H9 (cell line): ENCODE measurements around the gene PLEKHA7. TPM values are rescaled to one million over a fixed set of nuclear protein-coding genes. Genes with fewer than 3 reads are reported as not detected.

Experiments used
- DNase-seq: peaks from one replicate; pipeline ENCODE4 v3.0.0-alpha.2; 2017
- H2AFZ ChIP-seq: one replicate; pipeline ENCODE4 v1.6.1; 2013; ENCODE audit warnings: mild to moderate bottlenecking, low read length, control low read depth, moderate library complexity
- H2AK5ac ChIP-seq: 2 replicates; pipeline ENCODE4 v1.6.1; 2013; ENCODE audit warnings: low read length, control low read depth, mixed read lengths; ENCODE audit not compliant: insufficient read length
- H2BK120ac ChIP-seq: one replicate; pipeline ENCODE4 v1.6.1; 2013; ENCODE audit warnings: low read depth, mild to moderate bottlenecking, low read length, control low read depth, inconsistent platforms; ENCODE audit not compliant: poor library complexity, severe bottlenecking
- H2BK12ac ChIP-seq: 2 replicates; pipeline ENCODE4 v1.6.1; 2013; ENCODE audit warnings: low read length, control low read depth, mixed read lengths, low read depth; ENCODE audit not compliant: insufficient read length
- H2BK15ac ChIP-seq: 2 replicates; pipeline ENCODE4 v1.6.1; 2013; ENCODE audit warnings: low read depth, low read length, control low read depth
- H2BK20ac ChIP-seq: one replicate; pipeline ENCODE4 v1.6.1; 2013; ENCODE audit warnings: low read depth, mild to moderate bottlenecking, low read length, control low read depth, inconsistent platforms; ENCODE audit not compliant: poor library complexity, severe bottlenecking
- H2BK5ac ChIP-seq: 2 replicates; pipeline ENCODE4 v1.6.1; 2013; ENCODE audit warnings: low read length, control low read depth, mixed read lengths; ENCODE audit not compliant: insufficient read length
- H3K14ac ChIP-seq: 2 replicates; pipeline ENCODE4 v1.6.1; 2013; ENCODE audit warnings: low read length, control low read depth; ENCODE audit not compliant: insufficient read depth
- H3K18ac ChIP-seq: 2 replicates; pipeline ENCODE4 v1.6.1; 2013; ENCODE audit warnings: low read depth, mild to moderate bottlenecking, mixed read lengths, low read length, control low read depth; ENCODE audit not compliant: insufficient read length
- H3K23ac ChIP-seq: 2 replicates; pipeline ENCODE4 v1.6.1; 2013; ENCODE audit warnings: low read length, control low read depth, mixed read lengths, low read depth; ENCODE audit not compliant: insufficient read length
- H3K23me2 ChIP-seq: 2 replicates; pipeline ENCODE4 v1.6.1; 2013; ENCODE audit warnings: low read depth, mild to moderate bottlenecking, mixed read lengths, low read length, control low read depth; ENCODE audit not compliant: insufficient read length, poor library complexity, severe bottlenecking
- H3K27ac ChIP-seq: 2 replicates; pipeline ENCODE4 v1.5.1; 2013; ENCODE audit warnings: low read length, control low read depth, mixed read lengths, low read depth; ENCODE audit not compliant: insufficient read length
- H3K27me3 ChIP-seq: 2 replicates; pipeline ENCODE4 v1.6.1; 2013; ENCODE audit warnings: low read length, control low read depth, inconsistent platforms; ENCODE audit not compliant: insufficient read depth
- H3K4ac ChIP-seq: 2 replicates; pipeline ENCODE4 v1.6.1; 2013; ENCODE audit warnings: low read depth, mild to moderate bottlenecking, control low read depth, inconsistent platforms, low read length, moderate library complexity
- H3K4me1 ChIP-seq: 2 replicates; pipeline ENCODE4 v1.6.1; 2013; ENCODE audit warnings: low read length, control low read depth, inconsistent platforms; ENCODE audit not compliant: insufficient read depth
- H3K4me2 ChIP-seq: 2 replicates; pipeline ENCODE4 v1.6.1; 2013; ENCODE audit warnings: low read length, control low read depth, mixed read lengths; ENCODE audit not compliant: insufficient read length, insufficient read depth
- H3K56ac ChIP-seq: 2 replicates; pipeline ENCODE4 v1.6.1; 2013; ENCODE audit warnings: low read depth, mild to moderate bottlenecking, mixed read lengths, low read length, control low read depth; ENCODE audit not compliant: insufficient read length
- H3K79me1 ChIP-seq: 2 replicates; pipeline ENCODE4 v1.6.1; 2013; ENCODE audit warnings: low read depth, mild to moderate bottlenecking, moderate library complexity, low read length, control low read depth, inconsistent platforms; ENCODE audit not compliant: insufficient read depth, poor library complexity, severe bottlenecking
- H3K79me2 ChIP-seq: 2 replicates; pipeline ENCODE4 v1.6.1; 2013; ENCODE audit warnings: low read length, control low read depth, inconsistent platforms; ENCODE audit not compliant: insufficient read depth
- H3K9ac ChIP-seq: 2 replicates; pipeline ENCODE4 v1.6.1; 2013; ENCODE audit warnings: low read length, control low read depth, mixed read lengths; ENCODE audit not compliant: insufficient read length; ENCODE audit errors: extremely low read depth
- H3K9me3 ChIP-seq: one replicate; pipeline ENCODE4 v1.6.1; 2013; ENCODE audit warnings: low read depth, low read length, inconsistent platforms; ENCODE audit not compliant: control insufficient read depth
- H3T11ph ChIP-seq: one replicate; pipeline ENCODE4 v1.6.1; 2013; ENCODE audit warnings: mild to moderate bottlenecking, low read length, control low read depth, inconsistent platforms
- H4K20me1 ChIP-seq: one replicate; pipeline ENCODE4 v1.6.1; 2013; ENCODE audit not compliant: control insufficient read depth, insufficient read length, insufficient read depth
- H4K5ac ChIP-seq: 2 replicates; pipeline ENCODE4 v1.6.1; 2013; ENCODE audit warnings: low read depth, mild to moderate bottlenecking, mixed read lengths, low read length, control low read depth; ENCODE audit not compliant: insufficient read length
- H4K8ac ChIP-seq: replicated peaks from 2 replicates; pipeline ENCODE4 v1.6.1; 2013; ENCODE audit warnings: low read length, control low read depth, mixed read lengths, low read depth; ENCODE audit not compliant: insufficient read length
- H4K91ac ChIP-seq: 2 replicates; pipeline ENCODE4 v1.6.1; 2013; ENCODE audit warnings: low read depth, mild to moderate bottlenecking, moderate library complexity, mixed read lengths, low read length, control low read depth; ENCODE audit not compliant: insufficient read length
- H3K27ac Mint-ChIP-seq, 3 experiments: 2 replicates in 2 of 3; 3 replicates in 1 of 3; pipeline ENCODE4 v1.8.0; 2020 to 2021; ENCODE audit warnings: mixed read lengths in 3 of 3, mild to moderate bottlenecking in 1 of 3, moderate library complexity in 1 of 3
- H3K27me3 Mint-ChIP-seq: 2 replicates; pipeline ENCODE4 v1.8.0; 2021; ENCODE audit warnings: low read depth, mild to moderate bottlenecking, moderate library complexity, mixed read lengths
- H3K36me3 Mint-ChIP-seq, 3 experiments: 2 replicates in 2 of 3; 3 replicates in 1 of 3; pipeline ENCODE4 v1.8.0; 2020 to 2021; ENCODE audit warnings: low read depth in 3 of 3, mixed read lengths in 3 of 3; ENCODE audit not compliant: insufficient read depth in 1 of 3
- H3K4me1 Mint-ChIP-seq, 2 experiments: 2 replicates each; pipeline ENCODE4 v1.8.0; 2020; ENCODE audit warnings: mixed read lengths in 2 of 2
- H3K4me3 Mint-ChIP-seq, 2 experiments: 2 replicates in 1 of 2; 3 replicates in 1 of 2; pipeline ENCODE4 v1.8.0; 2020 to 2021; ENCODE audit warnings: mild to moderate bottlenecking in 2 of 2, mixed read lengths in 2 of 2, moderate library complexity in 1 of 2
- H3K9me3 Mint-ChIP-seq, 2 experiments: 2 replicates in 1 of 2; 3 replicates in 1 of 2; pipeline ENCODE4 v1.8.0; 2020; ENCODE audit warnings: mild to moderate bottlenecking in 2 of 2, mixed read lengths in 2 of 2, moderate library complexity in 1 of 2
- CTCF ChIP-seq: fragments of 200-600 bp; sonication (generic); conservative IDR thresholded peaks from 3 replicates; pipeline ENCODE4 v1.8.0; 2021; ENCODE audit warnings: antibody characterized with exemption, mild to moderate bottlenecking
- WGBS: extraction: QIAGEN DNeasy Blood & Tissue Kit; methylation state at CpG from one replicate; pipeline ENCODE4 v1.1.7; 2013; ENCODE audit warnings: missing lambda C conversion rate, low lambda C conversion rate, mixed read lengths; ENCODE audit not compliant: insufficient read length; ENCODE audit errors: extremely low coverage; 5-methylcytosine and 5-hydroxymethylcytosine counted together
- total RNA-seq: library from RNA; stranded (reverse); gene quantifications from 2 replicates; pipeline ENCODE4 v1.2.1, GENCODE V29; 2021

The PLEKHA7 gene
- total RNA-seq, 1 experiment from 2014 or later: 21.0 TPM

DNA sequence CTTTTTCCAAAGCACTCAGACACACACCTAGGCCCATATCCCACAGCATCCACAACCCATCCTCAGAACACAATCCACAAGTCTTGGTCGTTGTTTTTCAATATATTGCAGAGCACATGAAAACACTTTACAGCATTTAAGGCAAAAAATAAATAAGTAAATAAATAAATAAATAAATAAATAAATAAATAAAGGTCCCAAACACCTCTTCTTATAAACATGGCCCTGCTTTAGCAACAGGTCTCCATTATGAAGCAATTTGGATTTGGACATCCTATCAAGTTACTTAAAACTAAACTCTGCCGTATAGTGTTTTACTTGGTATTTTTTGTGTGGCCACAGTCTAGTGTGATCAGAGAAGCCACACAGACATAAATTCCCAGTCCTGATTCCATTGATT lies 10.7 kb upstream of the PLEKHA7 start:
- no peak overlapping the region for H4K8ac ChIP-seq
- no peak overlapping the region for H2BK5ac ChIP-seq
- H4K91ac ChIP-seq: no peak overlapping the region
- no peak overlapping the region for H3K9ac ChIP-seq
- H2BK120ac ChIP-seq: no peak overlapping the region
- H2BK20ac ChIP-seq: no peak overlapping the region
- no peak for DNase-seq
- H3K9me3 ChIP-seq: no peaks in the 10 kb centered on the region
- no peak overlapping the region for H3K14ac ChIP-seq
- H3K27me3 ChIP-seq: no peaks in the 10 kb centered on the region
- peaks cover 7 to 8% of the 10 kb centered on the region in 2 experiments for H3K4me1 Mint-ChIP-seq
- H3K27ac Mint-ChIP-seq: no peak overlapping the region; a peak in 1 of 7 replicates
- H3K18ac ChIP-seq: no peak overlapping the region
- no peaks in the 10 kb centered on the region for H3K27me3 Mint-ChIP-seq
- no peak overlapping the region for H3K56ac ChIP-seq
- TF ChIP-seq CTCF: no peak
- H2AK5ac ChIP-seq: no peak overlapping the region
- no peak overlapping the region for H2BK15ac ChIP-seq
- H3K23me2 ChIP-seq: no peaks in the 10 kb centered on the region
- H2AFZ ChIP-seq: no peak overlapping the region
- H3K79me2 ChIP-seq: no peaks in the 10 kb centered on the region
- no peak overlapping the region for H2BK12ac ChIP-seq
- H3K23ac ChIP-seq: no peak overlapping the region
- H3K4me1 ChIP-seq: no peaks in the 10 kb centered on the region; the same call in 1 of the 2 replicates
- H3K9me3 Mint-ChIP-seq: no peaks in the 10 kb centered on the region; a peak in 2 of 5 replicates
- no CpG with 5 or more reads among the region's 2 CpGs for WGBS
- no peak overlapping the region for H3K4me3 Mint-ChIP-seq
- H3K79me1 ChIP-seq: no peaks in the 10 kb centered on the region
- no peaks in the 10 kb centered on the region for H4K20me1 ChIP-seq
- H3K4me2 ChIP-seq: no peak overlapping the region
- H4K5ac ChIP-seq: no peak overlapping the region
- no peak overlapping the region for H3K4ac ChIP-seq
- H3K36me3 Mint-ChIP-seq: peaks cover 0 to 9% (median 3%) of the 10 kb centered on the region in 3 experiments; a peak in 5 of 7 replicates
- no peak overlapping the region for H3K27ac ChIP-seq
- H3T11ph ChIP-seq: no peak overlapping the region
